HEK293 (cell line): ENCODE data around the gene SELENOI.
"Not testable (repeated sequence)": the region's sequence is repeated elsewhere in the genome, so short reads cannot be mapped to it uniquely, and the experiment has no call there.

Source experiments
- CTCF ChIA-PET: fragments of 350-600 bp; formaldehyde crosslinking; extraction: SDS; loops from one replicate; lab custom pipeline; 2021; ENCODE audit warnings: antibody characterized with exemption; lab: Yijun Ruan, JAX
- POLR2A ChIA-PET: fragments of 300-600 bp; formaldehyde crosslinking; extraction: SDS; loops from one replicate; lab custom pipeline; 2020; ENCODE audit warnings: antibody characterized with exemption, inconsistent platforms; lab: Yijun Ruan, JAX
- H3K27ac ChIP-seq: fragments of 200-500 bp; sonication (Bioruptor generic); 2 replicates; pipeline ENCODE4 v1.5.1; 2014; ENCODE audit warnings: low read depth, low read length, control low read depth, inconsistent platforms; ENCODE audit errors: extremely low read depth
- H3K36me3 ChIP-seq, 2 experiments: fragments of 200-500 bp in 1 of 2; sonication (Bioruptor generic) in 1 of 2; 1 replicate in 1 of 2; 2 replicates in 1 of 2; pipeline ENCODE4 v1.5.1; 2014 to 2017; ENCODE audit warnings: inconsistent platforms in 2 of 2, low read length in 2 of 2; ENCODE audit not compliant: control insufficient read depth in 2 of 2, insufficient read depth in 1 of 2
- H3K4me1 ChIP-seq: fragments of 200-500 bp; sonication (Bioruptor generic); 2 replicates; pipeline ENCODE4 v1.5.1; 2014; ENCODE audit warnings: mild to moderate bottlenecking, low read length, inconsistent platforms; ENCODE audit not compliant: control insufficient read depth, insufficient read depth
- H3K4me3 ChIP-seq: 2 replicates; pipeline ENCODE4 v1.5.1; 2011; ENCODE audit warnings: low read depth, mild to moderate bottlenecking, control low read depth, low read length, moderate library complexity
- H3K9me3 ChIP-seq: fragments of 200-500 bp; sonication (Bioruptor generic); 2 replicates; pipeline ENCODE4 v1.5.1; 2014; ENCODE audit warnings: low read depth, low read length, inconsistent platforms; ENCODE audit not compliant: control insufficient read depth, insufficient read depth
- BCL11A ChIP-seq: fragments of 450-650 bp; formaldehyde crosslinking; IDR thresholded peaks from 2 replicates; pipeline ENCODE4 v1.5.1; 2016; ENCODE audit warnings: low read depth, missing biosample characterization, missing genetic modification characterization
- GLI4 ChIP-seq: fragments of 450-650 bp; formaldehyde crosslinking; IDR thresholded peaks from 2 replicates; pipeline ENCODE4 v1.5.1; 2016; ENCODE audit warnings: missing biosample characterization, missing genetic modification characterization
- MEIS1 ChIP-seq: sonication (generic); formaldehyde crosslinking; IDR thresholded peaks from 2 replicates; pipeline ENCODE4 v1.8.1; 2022; ENCODE audit warnings: missing genetic modification reagents, mild to moderate bottlenecking, borderline replicate concordance
- SP2 ChIP-seq: fragments of 450-650 bp; formaldehyde crosslinking; IDR thresholded peaks from 2 replicates; pipeline ENCODE4 v1.5.1; 2016; ENCODE audit warnings: missing biosample characterization, missing genetic modification characterization
- ZFP37 ChIP-seq: fragments of 450-650 bp; formaldehyde crosslinking; IDR thresholded peaks from 2 replicates; pipeline ENCODE4 v1.5.1; 2016; ENCODE audit warnings: missing biosample characterization, missing genetic modification characterization
- ZFP69B ChIP-seq: fragments of 450-650 bp; formaldehyde crosslinking; IDR thresholded peaks from 2 replicates; pipeline ENCODE4 v1.5.1; 2016; ENCODE audit warnings: missing biosample characterization, missing genetic modification characterization
- ZNF133 ChIP-seq: fragments of 450-650 bp; formaldehyde crosslinking; IDR thresholded peaks from 2 replicates; pipeline ENCODE4 v1.5.1; 2016; ENCODE audit warnings: missing biosample characterization, missing genetic modification characterization
- ZNF140 ChIP-seq: fragments of 450-650 bp; formaldehyde crosslinking; IDR thresholded peaks from 2 replicates; pipeline ENCODE4 v1.5.1; 2016; ENCODE audit warnings: missing biosample characterization, missing genetic modification characterization
- ZNF354C ChIP-seq: fragments of 450-650 bp; formaldehyde crosslinking; IDR thresholded peaks from 2 replicates; pipeline ENCODE4 v1.5.1; 2016; ENCODE audit warnings: missing biosample characterization, missing genetic modification characterization, low read depth, borderline replicate concordance
- ZNF514 ChIP-seq: fragments of 450-650 bp; formaldehyde crosslinking; IDR thresholded peaks from 2 replicates; pipeline ENCODE4 v1.5.1; 2016; ENCODE audit warnings: missing biosample characterization, missing genetic modification characterization
- ZNF600 ChIP-seq: fragments of 450-650 bp; formaldehyde crosslinking; IDR thresholded peaks from 2 replicates; pipeline ENCODE4 v1.5.1; 2016; ENCODE audit warnings: missing biosample characterization, missing genetic modification characterization
- TF ChIP-seq, protein P1 (sequence below): fragments of 450-650 bp; formaldehyde crosslinking; IDR thresholded peaks from 2 replicates; pipeline ENCODE4 v1.5.1; 2017; ENCODE audit warnings: missing biosample characterization, missing genetic modification characterization
- TF ChIP-seq, protein P2 (sequence below): fragments of 450-650 bp; formaldehyde crosslinking; IDR thresholded peaks from 2 replicates; pipeline ENCODE4 v1.5.1; 2016; ENCODE audit warnings: missing biosample characterization, missing genetic modification characterization
- TF ChIP-seq, protein P3 (sequence below): fragments of 450-650 bp; formaldehyde crosslinking; IDR thresholded peaks from 2 replicates; pipeline ENCODE4 v1.5.1; 2016; ENCODE audit warnings: missing biosample characterization, missing genetic modification characterization
- TF ChIP-seq, protein P4 (sequence below): fragments of 450-650 bp; formaldehyde crosslinking; IDR thresholded peaks from 2 replicates; pipeline ENCODE4 v1.5.1; 2016; ENCODE audit warnings: missing biosample characterization, missing genetic modification characterization
- TF ChIP-seq, protein P5 (sequence below): fragments of 450-650 bp; formaldehyde crosslinking; IDR thresholded peaks from 2 replicates; pipeline ENCODE4 v1.5.1; 2016; ENCODE audit warnings: missing biosample characterization, missing genetic modification characterization
- TF ChIP-seq, protein P6 (sequence below): fragments of 450-650 bp; IDR thresholded peaks from 2 replicates; pipeline ENCODE4 v1.5.1; 2018; ENCODE audit warnings: missing biosample characterization, missing genetic modification characterization

SELENOI gene

DNA sequence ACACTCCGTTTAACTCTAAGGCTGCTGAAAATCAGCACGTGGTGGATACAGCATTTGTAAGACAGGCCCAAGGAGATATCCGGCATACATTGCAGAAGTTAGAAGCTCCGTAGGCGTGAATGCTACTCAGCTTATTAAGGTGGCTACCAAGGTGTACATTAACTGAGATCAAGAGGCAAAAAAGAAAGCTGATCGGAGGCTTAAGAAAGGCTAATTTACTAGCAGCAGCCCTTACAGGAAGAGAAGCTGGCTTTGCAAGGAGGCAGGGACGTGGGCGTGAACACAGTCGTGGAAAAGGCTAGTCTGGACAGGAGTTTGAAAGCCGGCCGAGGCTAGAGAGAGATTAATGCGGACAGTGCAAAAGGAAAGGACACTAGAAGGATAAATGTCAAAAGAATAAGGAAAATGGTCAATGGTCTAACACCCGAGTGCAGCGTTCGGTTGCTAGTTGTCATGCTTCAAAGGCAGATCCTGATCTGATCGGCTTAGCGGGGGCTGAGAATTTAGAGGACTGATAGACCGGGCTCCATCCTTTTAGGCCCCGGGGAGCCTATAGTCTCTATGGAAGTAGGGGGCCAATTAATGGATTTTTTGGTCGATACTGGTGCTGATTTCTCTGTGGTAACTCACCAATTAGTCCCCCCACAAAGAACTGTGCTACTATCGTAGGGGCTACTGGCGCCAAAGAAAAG lies 45.6 kb upstream of the SELENOI start (continued):
- TF ChIP-seq, protein P1, sequence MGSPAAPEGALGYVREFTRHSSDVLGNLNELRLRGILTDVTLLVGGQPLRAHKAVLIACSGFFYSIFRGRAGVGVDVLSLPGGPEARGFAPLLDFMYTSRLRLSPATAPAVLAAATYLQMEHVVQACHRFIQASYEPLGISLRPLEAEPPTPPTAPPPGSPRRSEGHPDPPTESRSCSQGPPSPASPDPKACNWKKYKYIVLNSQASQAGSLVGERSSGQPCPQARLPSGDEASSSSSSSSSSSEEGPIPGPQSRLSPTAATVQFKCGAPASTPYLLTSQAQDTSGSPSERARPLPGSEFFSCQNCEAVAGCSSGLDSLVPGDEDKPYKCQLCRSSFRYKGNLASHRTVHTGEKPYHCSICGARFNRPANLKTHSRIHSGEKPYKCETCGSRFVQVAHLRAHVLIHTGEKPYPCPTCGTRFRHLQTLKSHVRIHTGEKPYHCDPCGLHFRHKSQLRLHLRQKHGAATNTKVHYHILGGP (tag by site-specific recombination): no peak
- TF ChIP-seq, protein P2, sequence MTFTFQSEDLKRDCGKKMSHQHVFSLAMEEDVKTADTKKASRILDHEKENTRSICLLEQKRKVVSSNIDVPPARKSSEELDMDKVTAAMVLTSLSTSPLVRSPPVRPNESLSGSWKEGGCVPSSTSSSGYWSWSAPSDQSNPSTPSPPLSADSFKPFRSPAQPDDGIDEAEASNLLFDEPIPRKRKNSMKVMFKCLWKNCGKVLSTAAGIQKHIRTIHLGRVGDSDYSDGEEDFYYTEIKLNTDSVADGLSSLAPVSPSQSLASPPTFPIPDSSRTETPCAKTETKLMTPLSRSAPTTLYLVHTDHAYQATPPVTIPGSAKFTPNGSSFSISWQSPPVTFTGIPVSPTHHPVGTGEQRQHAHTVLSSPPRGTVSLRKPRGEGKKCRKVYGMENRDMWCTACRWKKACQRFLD (tag by site-specific recombination): no peak
- no peak for TF ChIP-seq ZNF140 (tag by site-specific recombination)

DNA sequence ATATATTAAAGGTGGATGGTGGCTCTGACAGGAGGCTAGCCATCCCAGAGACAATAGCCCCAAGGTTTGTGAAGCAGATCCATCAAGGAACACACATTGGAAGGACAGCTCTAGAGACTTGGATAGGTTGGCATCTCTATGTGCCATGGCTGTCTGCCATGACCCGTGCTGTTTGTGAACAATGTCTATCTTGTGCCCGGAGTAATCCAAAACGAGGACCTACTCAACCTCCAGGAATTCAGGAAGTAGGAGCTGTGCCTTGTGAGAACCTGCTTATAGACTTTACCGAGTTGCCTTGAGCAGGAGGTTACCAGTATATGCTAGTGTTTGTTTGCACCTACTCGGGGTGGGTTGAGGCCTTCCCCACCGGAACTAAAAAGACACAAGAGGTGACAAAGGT lies 43.1 kb upstream of the SELENOI start:
- POLR2A ChIA-PET: no interaction called here
- TF ChIP-seq ZNF133 (tag by site-specific recombination) (no peak), ZNF354C (tag by site-specific recombination) (no peak), GLI4 (no peak), ZNF514 (no peak), BCL11A (tag by site-specific recombination) (no peak), ZNF600 (no peak), ZFP37 (tag by site-specific recombination) (no peak), SP2 (tag by site-specific recombination) (no peak), ZFP69B (tag by site-specific recombination) (no peak), MEIS1 (no peak)
- TF ChIP-seq, protein P3, sequence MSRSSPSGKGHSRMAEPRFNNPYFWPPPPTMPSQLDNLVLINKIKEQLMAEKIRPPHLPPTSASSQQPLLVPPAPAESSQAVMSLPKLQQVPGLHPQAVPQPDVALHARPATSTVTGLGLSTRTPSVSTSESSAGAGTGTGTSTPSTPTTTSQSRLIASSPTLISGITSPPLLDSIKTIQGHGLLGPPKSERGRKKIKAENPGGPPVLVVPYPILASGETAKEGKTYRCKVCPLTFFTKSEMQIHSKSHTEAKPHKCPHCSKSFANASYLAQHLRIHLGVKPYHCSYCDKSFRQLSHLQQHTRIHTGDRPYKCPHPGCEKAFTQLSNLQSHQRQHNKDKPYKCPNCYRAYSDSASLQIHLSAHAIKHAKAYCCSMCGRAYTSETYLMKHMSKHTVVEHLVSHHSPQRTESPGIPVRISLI (tag by site-specific recombination): no peak
- TF ChIP-seq, protein P4, sequence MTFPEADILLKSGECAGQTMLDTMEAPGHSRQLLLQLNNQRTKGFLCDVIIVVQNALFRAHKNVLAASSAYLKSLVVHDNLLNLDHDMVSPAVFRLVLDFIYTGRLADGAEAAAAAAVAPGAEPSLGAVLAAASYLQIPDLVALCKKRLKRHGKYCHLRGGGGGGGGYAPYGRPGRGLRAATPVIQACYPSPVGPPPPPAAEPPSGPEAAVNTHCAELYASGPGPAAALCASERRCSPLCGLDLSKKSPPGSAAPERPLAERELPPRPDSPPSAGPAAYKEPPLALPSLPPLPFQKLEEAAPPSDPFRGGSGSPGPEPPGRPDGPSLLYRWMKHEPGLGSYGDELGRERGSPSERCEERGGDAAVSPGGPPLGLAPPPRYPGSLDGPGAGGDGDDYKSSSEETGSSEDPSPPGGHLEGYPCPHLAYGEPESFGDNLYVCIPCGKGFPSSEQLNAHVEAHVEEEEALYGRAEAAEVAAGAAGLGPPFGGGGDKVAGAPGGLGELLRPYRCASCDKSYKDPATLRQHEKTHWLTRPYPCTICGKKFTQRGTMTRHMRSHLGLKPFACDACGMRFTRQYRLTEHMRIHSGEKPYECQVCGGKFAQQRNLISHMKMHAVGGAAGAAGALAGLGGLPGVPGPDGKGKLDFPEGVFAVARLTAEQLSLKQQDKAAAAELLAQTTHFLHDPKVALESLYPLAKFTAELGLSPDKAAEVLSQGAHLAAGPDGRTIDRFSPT (tag by site-specific recombination): no peak
- TF ChIP-seq, protein P5, sequence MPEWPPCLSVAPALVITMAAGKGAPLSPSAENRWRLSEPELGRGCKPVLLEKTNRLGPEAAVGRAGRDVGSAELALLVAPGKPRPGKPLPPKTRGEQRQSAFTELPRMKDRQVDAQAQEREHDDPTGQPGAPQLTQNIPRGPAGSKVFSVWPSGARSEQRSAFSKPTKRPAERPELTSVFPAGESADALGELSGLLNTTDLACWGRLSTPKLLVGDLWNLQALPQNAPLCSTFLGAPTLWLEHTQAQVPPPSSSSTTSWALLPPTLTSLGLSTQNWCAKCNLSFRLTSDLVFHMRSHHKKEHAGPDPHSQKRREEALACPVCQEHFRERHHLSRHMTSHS (tag by site-specific recombination): no peak
- TF ChIP-seq, protein P6, sequence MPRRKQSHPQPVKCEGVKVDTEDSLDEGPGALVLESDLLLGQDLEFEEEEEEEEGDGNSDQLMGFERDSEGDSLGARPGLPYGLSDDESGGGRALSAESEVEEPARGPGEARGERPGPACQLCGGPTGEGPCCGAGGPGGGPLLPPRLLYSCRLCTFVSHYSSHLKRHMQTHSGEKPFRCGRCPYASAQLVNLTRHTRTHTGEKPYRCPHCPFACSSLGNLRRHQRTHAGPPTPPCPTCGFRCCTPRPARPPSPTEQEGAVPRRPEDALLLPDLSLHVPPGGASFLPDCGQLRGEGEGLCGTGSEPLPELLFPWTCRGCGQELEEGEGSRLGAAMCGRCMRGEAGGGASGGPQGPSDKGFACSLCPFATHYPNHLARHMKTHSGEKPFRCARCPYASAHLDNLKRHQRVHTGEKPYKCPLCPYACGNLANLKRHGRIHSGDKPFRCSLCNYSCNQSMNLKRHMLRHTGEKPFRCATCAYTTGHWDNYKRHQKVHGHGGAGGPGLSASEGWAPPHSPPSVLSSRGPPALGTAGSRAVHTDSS (tag by site-specific recombination): no peak
- H3K27ac ChIP-seq: no peak overlapping the region
- no peak overlapping the region for H3K4me3 ChIP-seq
- no peaks in the 10 kb centered on the region for H3K4me1 ChIP-seq
- no peaks in the 10 kb centered on the region for H3K36me3 ChIP-seq
- CTCF ChIA-PET: no interaction called here
- H3K9me3 ChIP-seq: no peaks in the 10 kb centered on the region

DNA sequence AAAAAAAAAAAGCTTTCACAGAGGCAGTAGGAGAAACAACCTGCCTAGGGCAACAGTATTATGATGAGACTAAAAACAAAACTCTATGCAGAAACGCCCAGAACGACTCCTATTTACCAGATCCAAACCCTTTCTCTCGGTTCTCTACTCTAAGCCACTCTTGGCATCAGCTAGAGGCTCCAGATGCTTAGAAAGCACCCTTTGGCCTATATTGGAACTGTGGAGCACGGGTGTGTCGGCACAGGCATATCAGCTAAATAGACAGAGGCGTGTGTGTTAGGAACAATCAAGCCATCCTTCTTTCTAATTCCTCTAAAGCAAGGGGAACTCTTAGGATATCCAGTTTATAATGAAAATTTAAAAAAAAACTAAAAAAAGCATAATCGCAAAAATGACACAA lies 40.8 kb upstream of the SELENOI start:
- CTCF ChIA-PET: interaction anchor here (0.6 to 1.4 kb wide), 3 partner anchors 8 to 355 kb away, joined by 3 to 4 read pairs (median 3); partner anchors contain the start of gene SELENOI
- H3K27ac ChIP-seq, H3K4me1 ChIP-seq, POLR2A ChIA-PET, H3K4me3 ChIP-seq, H3K9me3 ChIP-seq, H3K36me3 ChIP-seq: not testable (repeated sequence)
